Suprapubic skin (tissue), 4 donors: ENCODE results near the gene FAM161A.
"Not testable (repeated sequence)": the region's sequence is repeated elsewhere in the genome, so short reads cannot be mapped to it uniquely, and the experiment has no call there.

Source experiments
- CTCF ChIP-seq, 2 donors: fragments of 200-600 bp in 1 of 2; fragments of 450-650 bp in 1 of 2; sonication (generic) in 1 of 2; IDR thresholded peaks; one replicate each; pipeline ENCODE4 v1.5.1; 2016 to 2019; ENCODE audit warnings: antibody characterized with exemption in 2 of 2, mild to moderate bottlenecking in 1 of 2, moderate library complexity in 1 of 2
- EP300 ChIP-seq: sonication (generic); formaldehyde crosslinking; IDR thresholded peaks from one replicate; pipeline ENCODE4 v1.6.1; 2017; ENCODE audit warnings: antibody characterized with exemption
- POLR2A ChIP-seq, 2 donors: fragments of 450-650 bp; IDR thresholded peaks; one replicate each; pipeline ENCODE4 v1.6.1; 2017; ENCODE audit warnings: antibody characterized with exemption in 2 of 2, mild to moderate bottlenecking in 2 of 2, moderate library complexity in 2 of 2
- POLR2AphosphoS5 ChIP-seq, 3 donors: sonication (generic); formaldehyde crosslinking; IDR thresholded peaks; one replicate each; pipeline ENCODE4 v1.6.1; 2017; ENCODE audit warnings: antibody characterized with exemption in 3 of 3

- TF ChIP-seq CTCF (IDR thresholded peaks at IDR 0.05); POLR2AphosphoS5 (IDR thresholded peaks at IDR 0.05); POLR2A (IDR thresholded peaks at IDR 0.05); EP300: not testable (repeated sequence)
Measured at GRCh38 chr2:61808693-61809092, 45.2 kb downstream of the FAM161A start.
